Renal cortex interstitium (tissue), 11 donors: Measurements from ENCODE around the gene ERCC5. TPM values are rescaled to one million over a fixed set of nuclear protein-coding genes. Genes with fewer than 3 reads are reported as not detected.
A peak's percentile ranks its signal among the peaks of the same experiment; 100 is the strongest.

Experiments used
- DNase-seq, 11 donors: peaks; one replicate each; pipeline ENCODE4 v3.0.0-alpha.2; 2013; ENCODE audit warnings: low read depth in 9 of 11, low spot score in 4 of 11; ENCODE audit errors: extremely low read depth in 1 of 11
- polyA plus RNA-seq, 3 donors: library from polyadenylated mRNA; unstranded; fragments of 120-200 nt; gene quantifications; one replicate each; pipeline ENCODE4 v1.2.1, GENCODE V29; 2013; ENCODE audit not compliant: insufficient read length in 3 of 3

Gene ERCC5
- polyA plus RNA-seq, 3 donors, result 66.0 to 95.4 (median 82.5) TPM

DNA sequence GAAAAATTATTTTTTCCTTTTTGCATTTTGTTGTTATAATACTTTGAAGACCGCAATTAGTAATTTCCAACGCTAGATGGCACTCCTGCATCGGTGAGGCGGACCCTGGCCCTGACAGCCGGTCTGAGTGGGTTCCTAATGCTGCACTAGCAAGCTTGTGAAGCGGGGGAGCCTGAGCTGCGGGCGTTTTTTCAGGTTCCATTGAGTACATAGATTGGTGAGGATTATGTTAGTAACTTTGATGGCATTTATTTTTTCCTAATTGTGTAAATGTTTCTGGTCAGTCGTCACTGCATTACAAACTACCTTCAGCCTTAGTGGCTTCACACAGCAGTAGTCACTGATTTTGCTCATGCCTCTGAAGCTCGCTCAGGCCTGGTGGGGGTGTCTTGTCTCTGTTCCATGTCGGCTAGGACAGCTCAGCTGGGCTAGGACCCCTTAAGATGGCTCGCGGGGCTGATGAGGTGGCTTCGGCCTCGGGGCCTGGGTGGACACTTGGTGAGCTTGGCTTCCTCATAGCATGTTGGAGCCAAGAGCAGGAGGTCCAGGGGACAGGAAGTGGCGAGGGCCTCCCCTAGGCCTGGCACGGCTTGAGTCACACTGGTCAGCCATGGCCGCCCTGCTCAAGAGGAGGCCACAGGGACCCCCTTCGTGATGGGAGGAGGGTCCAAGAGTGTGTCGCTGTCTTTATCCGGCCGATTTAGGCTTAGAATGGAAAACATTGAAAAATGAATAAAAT lies 25.0 kb downstream of the ERCC5 start:
- peak in 8 of 11 donors; percentile 23 to 50 (median 41) for DNase-seq

- no peak for DNase-seq
Measured at GRCh38 chr13:102872131-102872530, 26.3 kb downstream of the ERCC5 start.

DNA sequence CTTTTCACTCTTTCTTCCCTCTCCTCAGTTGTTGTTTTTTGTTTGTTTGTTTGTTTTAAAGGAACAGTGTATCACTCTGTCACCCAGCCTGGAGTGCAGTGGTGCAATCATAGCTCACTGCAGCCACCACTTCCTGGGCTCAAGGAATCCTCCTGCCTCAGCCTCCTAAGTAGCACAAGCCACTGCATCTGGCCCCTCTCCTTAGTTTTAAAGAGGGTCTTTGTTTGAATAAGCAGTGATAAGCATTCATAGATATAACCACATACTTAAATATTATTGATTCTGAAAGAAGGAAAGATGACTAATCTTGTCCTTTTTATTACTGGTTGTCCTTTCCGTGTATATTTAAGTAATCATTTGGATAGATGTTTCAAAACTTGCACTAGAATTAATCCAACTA lies 26.7 kb downstream of the ERCC5 start:
- no peak for DNase-seq

DNA sequence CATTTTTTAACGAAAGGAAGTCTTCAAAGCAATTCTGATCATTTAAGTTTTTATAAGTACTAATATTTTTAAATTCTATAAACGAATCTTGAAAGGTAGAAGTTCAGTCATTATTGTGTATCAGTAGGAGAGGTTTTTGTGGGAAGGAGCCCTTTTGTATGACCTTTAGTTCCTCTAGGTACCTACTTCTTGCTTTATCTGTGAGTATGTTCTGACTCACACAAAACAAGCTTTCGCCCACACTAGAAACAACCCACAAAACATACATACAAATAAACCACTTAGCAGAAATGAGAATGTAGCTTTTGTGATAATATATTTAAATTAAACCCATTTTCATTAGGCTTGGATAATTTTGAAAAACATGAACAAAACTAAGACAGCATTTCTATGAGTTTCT lies 27.8 kb downstream of the ERCC5 start:
- DNase-seq, result no peak

DNA sequence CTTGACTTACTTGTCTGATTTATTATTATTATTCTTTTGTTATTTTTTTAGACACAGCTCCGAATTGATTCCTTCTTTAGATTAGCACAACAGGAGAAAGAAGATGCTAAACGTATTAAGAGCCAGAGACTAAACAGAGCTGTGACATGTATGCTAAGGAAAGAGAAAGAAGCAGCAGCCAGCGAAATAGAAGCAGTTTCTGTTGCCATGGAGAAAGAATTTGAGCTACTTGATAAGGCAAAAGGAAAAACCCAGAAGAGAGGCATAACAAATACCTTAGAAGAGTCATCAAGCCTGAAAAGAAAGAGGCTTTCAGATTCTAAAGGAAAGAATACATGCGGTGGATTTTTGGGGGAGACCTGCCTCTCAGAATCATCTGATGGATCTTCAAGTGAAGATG lies 29.4 kb downstream of the ERCC5 start:
- no peak for DNase-seq

- DNase-seq, result no peak
Measured at GRCh38 chr13:102877303-102877702, 31.5 kb downstream of the ERCC5 start.

- DNase-seq, result no peak
Measured at GRCh38 chr13:102878481-102878880, 32.6 kb downstream of the ERCC5 start.

DNA sequence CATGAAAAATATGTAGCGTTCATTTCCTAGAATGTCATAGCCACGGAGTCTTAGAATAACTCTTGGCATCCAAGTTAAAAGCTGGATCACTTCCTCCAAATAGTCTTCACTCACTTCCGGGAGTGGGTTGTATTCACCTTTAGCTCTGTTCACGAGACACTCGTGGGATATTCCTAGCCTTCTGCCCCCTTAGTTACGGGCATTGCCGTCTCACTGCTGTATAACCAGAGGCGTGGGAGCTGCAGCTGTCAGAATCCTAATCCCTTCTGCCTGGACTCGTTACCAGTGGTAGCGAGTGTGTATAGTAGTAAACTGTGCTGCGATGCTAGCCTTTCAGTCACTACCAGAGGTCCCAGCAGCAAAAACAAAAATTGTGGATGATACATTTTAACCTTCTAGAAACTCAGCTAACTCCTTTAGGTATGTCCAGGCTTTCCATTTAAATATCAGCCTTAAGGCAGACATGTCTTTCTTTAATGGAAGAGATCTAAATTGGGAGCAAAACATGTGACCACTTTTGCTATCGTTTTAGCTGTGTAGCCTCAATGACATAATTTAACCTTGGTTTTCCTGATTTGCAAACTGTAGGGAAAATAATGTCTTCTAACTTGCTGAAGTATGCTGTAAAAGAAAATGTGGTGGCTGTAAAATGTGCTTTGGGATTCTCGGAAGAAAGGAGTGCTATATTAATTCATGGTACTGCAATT lies 34.1 kb downstream of the ERCC5 start:
- no peak for DNase-seq

- no peak for DNase-seq
Measured at GRCh38 chr13:102881819-102882686, 36.2 kb downstream of the ERCC5 start.

GRCh38 chr13:102892503-102892902 lies 46.7 kb downstream of the ERCC5 start:
- no peak for DNase-seq

DNA sequence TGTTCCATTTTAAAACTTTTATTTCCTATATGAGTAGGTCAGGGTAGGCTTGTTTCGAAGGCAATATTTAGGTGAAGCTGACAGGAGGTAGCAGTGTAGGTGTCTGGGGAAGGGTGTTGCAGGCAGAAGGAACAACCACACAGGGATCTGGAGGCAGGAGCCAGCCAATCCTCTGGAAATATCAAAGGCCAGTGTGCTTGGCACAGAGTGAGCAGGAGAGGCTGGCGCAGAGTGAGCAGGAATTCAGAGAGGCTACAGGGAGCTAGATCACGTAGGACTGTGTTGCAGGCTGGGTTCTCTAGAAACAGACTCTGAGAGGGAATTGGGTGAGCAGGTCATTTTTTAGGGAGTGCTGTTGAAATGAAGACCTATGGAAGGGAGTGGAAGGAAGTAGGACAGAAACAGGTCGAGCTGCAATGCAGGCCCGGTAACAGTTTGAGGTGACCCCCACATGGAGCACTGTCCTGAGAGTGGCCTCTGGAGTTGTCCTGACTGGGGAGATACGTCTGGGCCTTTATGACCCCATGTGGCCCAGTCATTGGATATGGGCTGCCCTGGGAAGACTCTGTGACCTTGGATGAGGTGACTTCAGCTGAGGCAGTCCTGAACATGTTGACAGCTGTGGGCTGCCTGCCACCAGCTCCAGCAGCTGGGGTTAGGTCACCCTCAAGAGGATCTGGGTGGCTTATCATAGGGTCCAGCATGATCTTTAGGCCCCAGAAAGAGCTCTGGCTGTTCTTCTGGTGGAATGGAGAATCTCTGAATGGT lies 51.7 kb downstream of the ERCC5 start:
- no peak for DNase-seq

- no peak for DNase-seq
Measured at GRCh38 chr13:102900193-102900608, 54.4 kb downstream of the ERCC5 start.

- DNase-seq, result no peak
Measured at GRCh38 chr13:102901056-102901455, 55.2 kb downstream of the ERCC5 start.

DNA sequence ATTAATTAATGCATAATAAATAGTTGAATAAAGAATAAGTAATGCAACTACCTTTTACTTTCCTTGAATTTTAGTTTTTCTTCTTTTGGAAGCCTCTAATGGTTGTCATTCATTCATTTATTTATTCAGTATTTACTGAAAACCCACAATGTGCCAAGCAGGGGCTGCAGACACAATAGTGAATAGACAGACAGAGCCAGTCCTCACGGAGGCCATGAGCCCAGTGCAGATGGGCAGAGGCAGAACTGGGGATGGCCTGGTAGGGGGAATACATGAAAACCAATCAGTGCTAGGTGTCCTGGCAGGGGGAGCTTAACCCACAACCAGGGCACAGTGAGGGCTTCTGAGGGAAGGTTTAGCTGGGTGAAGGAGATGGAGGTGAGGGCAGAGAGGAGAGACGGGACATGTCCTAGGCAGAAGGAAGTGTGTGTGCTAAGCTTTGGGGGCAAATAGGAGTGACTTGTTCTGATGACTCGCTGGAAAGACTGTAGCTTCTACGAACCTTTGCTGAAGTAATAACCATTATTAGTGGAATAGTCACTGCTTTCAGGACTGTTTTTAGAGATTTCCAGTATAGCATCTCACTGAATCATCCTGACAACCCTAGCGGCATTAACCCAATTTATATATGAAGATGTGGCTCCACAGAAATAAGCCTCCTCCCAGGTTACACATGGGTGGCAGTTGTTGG lies 55.9 kb downstream of the ERCC5 start:
- DNase-seq, result no peak

DNA sequence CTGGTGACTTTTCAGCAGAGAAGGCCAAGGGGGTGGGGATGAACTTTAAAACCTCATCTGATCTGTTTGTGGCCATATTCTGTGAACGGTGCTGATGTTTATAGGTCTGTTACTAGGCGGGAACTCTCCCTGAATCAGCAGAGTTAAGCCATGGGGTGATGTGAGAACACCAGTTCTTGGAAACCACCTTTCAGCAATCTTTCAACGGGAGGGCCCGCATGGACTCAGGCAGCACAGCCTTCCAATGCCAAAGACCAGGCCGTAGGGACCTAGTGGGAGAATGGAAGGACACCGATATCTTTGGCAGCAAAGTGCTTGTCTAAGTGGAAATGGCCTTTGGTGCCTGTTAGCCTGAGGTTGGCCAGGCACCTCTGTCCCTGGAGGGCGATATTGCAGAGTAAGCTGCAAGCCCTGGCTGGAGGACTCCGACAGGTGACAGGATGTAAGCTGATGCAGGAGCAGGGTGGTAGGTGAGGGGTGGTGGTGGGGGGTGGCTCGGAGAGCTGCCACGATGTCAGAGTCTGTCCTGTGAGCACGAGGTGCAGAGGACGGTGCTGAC lies 57.0 kb downstream of the ERCC5 start:
- no peak for DNase-seq

DNA sequence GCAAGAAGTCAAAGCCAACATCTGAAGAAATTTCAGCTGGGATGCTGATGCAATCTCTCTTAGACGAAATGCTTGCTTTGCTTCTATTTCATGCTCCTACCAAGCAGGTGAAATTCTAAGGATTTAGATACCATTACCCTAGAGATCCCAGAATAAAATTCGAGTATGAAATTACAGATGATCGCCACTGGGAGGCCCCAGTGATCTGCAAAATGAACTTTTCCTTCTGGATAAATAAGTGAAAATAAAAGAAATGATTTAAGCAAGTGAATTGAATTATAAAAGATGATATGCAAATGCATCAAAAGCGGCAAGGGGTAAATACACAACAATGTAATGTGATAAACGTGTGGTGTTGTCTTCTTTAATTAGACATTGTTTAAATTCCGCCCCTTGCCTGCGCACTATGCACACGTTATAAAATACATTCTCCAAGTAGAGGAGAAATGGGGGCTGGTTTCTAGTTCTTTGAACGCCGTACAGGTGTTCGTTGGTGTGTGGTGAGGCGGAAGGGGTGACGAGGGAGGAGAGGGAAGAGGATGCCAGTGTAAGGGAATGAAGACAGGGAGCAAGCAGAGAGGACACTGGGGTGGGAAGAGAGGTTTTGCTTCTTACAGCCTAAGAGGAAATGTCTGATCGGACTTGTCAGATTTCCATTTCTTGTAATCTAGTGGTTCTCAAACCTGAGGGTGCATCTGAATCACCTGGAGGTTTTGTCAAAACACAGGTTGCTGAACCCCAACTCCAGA lies 58.0 kb downstream of the ERCC5 start:
- no peak for DNase-seq

DNA sequence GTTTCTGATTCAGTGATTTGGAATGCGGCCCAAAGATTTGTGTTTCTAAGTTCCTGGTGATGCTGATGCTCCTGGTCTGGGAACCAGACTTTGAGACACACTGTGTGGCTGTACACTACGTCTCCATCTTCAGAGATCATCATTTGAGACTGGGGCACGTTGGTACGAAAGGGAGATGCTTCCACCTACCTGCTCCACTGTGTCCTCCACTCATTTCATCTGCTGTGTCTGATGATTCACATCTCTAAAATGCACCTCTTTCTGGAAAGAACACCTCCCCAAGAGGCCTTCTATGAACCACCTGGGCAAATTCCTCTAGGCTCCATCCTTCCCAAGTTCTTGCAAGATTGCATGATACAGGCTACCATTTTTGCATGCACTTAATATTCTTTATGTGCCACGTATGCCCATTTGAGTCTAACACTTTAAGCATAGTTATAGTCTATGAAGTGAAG lies 58.6 kb downstream of the ERCC5 start:
- no peak for DNase-seq
